Gastroesophageal sphincter (tissue), 3 donors: ENCODE data around the gene ADGRG1.

Source experiments
- EP300 ChIP-seq: sonication (generic); formaldehyde crosslinking; IDR thresholded peaks from one replicate; pipeline ENCODE4 v1.6.1; 2017; ENCODE audit warnings: antibody characterized with exemption, mild to moderate bottlenecking
- TF ChIP-seq, protein P1 (sequence below), 4 experiments: fragments of 200-600 bp in 2 of 4; fragments of 450-650 bp in 2 of 4; sonication (generic) in 1 of 4; IDR thresholded peaks; one replicate each; pipeline ENCODE4 v1.5.1; 2017 to 2019; ENCODE audit warnings: antibody characterized with exemption in 4 of 4, mild to moderate bottlenecking in 2 of 4, moderate library complexity in 2 of 4

DNA sequence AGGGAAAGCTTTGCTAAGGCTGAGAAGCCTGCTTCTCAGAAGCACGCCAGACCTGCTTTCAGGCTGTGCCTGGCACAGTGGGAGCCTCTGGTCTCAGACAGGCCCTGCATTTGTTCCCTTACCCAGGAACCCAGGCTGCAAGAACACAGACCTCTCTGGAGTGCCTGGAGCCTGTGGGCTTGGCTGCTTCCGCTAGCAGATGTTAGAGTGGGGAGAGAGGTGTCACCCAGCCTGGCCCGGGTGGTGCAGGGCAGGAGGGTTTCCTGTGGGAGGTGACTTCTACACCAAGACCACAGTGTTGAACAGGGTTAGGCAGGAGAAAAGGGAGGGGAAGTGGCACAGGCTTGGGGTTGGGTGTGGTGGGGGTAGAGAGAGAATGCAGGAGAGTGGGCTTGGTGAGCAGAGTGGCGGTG lies 35.8 kb upstream of the ADGRG1 start:
- TF ChIP-seq, protein P1, sequence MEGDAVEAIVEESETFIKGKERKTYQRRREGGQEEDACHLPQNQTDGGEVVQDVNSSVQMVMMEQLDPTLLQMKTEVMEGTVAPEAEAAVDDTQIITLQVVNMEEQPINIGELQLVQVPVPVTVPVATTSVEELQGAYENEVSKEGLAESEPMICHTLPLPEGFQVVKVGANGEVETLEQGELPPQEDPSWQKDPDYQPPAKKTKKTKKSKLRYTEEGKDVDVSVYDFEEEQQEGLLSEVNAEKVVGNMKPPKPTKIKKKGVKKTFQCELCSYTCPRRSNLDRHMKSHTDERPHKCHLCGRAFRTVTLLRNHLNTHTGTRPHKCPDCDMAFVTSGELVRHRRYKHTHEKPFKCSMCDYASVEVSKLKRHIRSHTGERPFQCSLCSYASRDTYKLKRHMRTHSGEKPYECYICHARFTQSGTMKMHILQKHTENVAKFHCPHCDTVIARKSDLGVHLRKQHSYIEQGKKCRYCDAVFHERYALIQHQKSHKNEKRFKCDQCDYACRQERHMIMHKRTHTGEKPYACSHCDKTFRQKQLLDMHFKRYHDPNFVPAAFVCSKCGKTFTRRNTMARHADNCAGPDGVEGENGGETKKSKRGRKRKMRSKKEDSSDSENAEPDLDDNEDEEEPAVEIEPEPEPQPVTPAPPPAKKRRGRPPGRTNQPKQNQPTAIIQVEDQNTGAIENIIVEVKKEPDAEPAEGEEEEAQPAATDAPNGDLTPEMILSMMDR (IDR thresholded peaks at IDR 0.05) = no peak
- TF ChIP-seq EP300 = no peak
